HG02852 (cell line): Measurements from ENCODE around the gene GAGE13.
"Not testable (repeated sequence)": the region's sequence is repeated elsewhere in the genome, so short reads cannot be mapped to it uniquely, and the experiment has no call there.

ENCODE experiments used
- ATAC-seq: cut with Tn5 transposase; IDR thresholded peaks from one replicate; pipeline ENCODE4 v1.9.1; 2021; ENCODE audit warnings: mild to moderate bottlenecking, moderate library complexity; ENCODE audit not compliant: unreplicated experiment

GAGE13 gene, protein sequence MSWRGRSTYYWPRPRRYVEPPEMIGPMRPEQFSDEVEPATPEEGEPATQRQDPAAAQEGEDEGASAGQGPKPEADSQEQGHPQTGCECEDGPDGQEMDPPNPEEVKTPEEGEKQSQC

DNA sequence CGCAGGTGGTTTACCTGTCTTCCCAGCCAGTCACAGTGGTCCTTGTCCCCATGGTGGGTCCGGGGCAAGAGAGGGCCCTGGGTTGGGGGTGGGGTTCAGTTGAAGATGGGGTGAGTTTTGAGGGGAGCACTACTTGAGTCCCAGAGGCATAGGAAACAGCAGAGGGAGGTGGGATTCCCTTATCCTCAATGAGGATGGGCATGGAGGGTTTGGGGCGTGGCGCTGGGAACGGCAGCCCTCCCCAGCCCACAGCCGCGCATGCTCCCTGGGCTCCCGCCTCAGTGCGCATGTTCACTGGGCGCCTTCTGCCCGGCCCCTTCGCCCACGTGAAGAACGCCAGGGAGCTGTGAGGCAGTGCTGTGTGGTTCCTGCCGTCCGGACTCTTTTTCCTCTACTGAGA is at the start of gene GAGE13:
GAGE13 (plus strand) TSS at position 301 of the 400 bp plus-strand sequence. CDS start 1,156 bp downstream, outside the sequence.
- ATAC-seq = not testable (repeated sequence)

DNA sequence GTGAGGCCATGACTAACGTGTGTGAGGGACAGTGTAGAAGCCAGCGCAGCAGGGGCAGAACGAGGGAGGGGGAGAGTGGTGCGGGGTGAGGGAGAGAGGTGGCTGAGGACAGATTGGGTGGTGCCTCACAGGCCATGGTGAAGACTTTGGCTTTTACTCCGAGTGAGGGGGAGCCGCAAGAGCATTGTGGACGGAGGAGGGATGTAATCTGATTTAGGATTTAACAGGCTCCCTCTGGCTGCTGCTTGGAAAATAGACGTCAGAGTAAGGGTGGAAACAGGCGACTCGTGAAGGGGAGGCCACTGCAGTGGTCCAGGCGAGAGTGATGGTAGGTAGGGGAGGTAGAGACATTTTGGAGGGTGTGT is 48.8 kb upstream of the GAGE13 start:
- no peak for ATAC-seq

DNA sequence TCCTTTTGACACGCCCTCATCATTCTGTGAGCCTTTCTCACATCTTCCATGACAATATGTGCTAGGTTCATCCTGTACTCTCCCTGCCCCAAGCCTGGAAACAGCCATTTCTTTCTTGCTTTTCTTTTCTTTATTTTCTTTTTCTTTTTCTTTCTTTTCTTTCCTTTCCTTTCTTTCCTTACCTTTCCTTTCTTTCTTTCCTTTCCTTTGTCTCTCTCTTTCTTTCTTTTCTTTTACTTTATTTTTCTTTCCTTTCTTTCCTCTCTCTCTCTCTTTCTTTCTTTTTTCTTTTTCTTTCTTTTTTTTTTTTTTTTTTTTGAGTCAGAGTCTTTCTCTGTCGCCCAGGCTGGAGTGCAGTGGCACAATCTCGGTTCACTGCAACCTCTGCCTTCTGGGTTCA is 47.2 kb upstream of the GAGE13 start:
- ATAC-seq = no peak

DNA sequence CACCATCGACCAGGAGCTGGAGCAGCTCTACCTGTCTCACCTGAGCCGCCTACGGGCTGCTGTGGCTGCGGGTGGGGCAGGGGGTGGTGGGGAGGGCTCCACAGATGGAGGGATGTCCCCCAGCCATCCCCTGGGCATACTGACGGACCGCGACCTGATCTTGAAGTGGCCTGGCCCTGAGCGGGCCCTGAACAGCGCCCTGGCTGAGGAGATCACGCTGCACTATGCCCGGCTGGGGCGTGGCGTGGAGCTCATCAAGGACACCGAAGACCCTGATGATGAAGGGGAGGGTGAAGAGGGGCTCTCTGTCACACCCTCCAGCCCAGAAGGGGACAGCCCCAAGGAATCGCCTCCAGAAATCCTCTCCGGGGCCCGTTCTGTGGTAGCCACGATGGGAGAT is 45.2 kb upstream of the GAGE13 start:
- no peak for ATAC-seq

DNA sequence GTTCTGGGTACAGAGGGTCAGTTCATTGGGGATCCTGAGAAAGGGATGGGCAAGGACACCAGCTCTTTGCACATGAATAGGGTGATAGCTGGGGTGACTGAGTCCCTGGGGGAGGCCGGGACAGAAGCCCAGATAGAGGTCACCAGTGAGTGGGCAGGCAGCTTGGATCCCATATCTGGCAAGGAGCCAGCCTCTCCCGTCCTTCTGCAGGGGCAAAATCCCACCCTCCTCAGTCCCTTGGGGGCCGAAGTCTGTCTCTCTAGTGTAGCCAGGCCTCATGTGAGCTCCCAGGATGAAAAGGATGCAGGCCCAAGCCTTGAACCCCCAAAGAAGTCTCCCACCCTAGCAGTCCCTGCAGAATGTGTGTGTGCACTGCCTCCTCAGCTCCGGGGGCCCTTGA is 44.8 kb upstream of the GAGE13 start:
- no peak for ATAC-seq

DNA sequence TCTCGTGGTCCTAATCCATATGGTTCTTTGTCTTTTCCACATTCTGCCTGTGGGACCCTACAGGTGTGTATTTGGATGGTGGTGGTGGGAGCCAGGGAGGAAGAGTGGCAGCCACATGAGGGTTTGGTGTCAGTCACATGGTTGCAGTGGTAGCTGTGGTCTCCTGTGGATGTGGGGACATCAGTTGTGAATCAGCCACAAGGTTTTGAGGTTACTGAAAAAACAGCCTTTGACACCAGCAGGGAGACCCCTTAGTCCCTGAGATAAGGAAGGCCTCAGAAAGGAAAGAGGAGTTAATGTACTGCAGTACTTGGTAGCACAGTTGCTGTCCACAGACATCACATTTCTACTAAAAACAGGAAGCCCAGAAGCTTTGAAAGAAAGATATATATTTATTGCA is 43.7 kb upstream of the GAGE13 start:
- no peak for ATAC-seq

DNA sequence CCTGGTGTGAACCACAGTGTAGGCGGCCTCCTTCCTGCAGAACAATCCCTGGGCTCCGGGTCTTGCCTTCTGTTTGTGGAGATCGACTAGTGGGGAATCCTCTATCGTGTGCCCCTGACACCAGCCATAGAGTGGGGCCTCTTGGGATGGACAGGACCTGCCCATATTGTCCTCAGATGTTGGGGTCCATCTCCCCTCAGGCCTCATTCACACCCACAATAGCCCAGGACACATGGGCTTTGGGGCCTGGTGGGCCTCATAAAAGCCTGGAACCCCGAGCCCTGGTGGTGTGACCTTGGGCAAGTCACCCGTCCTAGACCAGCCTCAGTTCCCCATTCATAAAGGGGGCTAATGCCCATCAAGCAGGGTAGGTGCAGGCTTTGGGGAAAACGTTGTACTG is 41.2 kb upstream of the GAGE13 start:
- no peak for ATAC-seq

DNA sequence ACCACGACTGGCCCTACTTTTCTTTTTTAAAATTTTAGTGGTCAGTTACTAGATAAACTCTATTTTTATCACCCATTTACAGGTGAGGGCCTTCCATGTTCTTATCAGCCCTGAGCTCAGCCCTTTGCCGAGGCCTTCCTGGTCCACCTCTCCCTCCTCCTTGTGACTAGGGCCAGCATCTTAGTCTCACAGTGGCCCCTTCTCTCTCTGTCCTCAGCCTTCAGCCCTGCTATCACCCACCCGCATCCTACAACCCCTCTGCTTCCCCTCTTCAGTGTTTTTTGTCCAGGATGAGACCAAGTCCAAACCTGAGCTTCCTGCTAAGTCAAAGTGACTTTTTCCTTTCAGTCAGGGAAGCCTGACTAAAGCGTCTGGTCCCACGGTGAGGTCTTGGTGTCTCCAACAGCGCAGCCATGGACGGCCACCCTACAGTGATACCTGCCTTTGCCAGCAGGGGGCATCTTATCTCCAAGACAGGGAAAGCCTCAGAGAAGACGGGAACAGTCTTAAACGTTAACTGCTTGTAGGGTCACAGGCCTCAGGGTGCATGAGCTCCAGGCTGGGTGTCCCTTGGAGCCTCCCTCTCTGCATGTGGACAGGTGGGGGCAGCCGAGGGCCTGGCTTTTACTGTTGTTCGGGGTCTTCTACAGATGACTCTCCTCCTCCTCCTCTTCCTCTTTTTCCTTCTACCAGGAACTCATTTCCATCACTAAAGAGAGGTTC is 39.6 kb upstream of the GAGE13 start:
- ATAC-seq = no peak

DNA sequence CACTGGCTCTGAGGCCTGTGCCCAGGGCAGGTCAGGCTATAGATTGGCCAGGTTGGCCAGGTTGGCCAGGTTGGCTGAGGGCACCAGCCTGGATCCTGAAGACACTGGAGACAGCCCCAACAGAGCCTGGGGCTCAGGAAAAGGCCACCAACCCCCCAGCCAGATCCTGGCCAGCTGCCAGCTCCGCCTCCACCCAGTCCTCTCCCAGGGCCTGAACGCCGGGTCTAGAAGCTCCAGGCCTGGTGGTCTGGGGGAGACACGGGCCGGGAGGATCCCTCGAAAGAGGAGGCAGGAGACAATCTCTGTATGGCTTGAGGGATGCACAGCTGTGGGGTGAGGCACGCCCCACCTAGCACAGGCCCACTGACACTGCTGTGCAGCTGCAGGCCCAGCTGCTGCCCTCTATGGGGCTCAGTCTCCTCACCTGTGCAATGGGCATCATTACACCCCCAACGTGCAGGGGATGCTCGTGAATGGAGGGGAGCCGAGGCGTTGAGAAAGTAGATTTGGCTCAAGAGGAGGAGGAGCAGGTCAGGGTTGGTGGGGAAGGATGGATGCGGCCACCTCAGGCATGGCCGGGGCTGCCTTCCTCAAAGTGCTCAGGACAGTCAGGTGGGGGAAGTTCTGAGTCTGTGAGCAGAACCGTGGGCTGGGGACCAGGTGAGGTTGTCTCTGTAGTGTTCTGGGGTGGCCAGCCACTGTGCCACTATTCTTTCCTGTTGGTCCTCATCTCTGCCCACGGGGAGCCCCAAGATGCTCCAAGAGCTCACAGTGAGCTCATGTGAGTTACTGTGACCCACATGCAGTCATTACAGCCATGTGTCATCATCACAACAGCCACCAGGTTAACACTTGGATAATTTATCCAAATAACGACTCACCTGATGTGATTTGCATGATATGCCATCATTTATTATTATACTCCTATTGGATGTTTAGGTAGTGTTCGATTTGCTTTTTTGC is 38.7 kb upstream of the GAGE13 start:
- no peak for ATAC-seq

DNA sequence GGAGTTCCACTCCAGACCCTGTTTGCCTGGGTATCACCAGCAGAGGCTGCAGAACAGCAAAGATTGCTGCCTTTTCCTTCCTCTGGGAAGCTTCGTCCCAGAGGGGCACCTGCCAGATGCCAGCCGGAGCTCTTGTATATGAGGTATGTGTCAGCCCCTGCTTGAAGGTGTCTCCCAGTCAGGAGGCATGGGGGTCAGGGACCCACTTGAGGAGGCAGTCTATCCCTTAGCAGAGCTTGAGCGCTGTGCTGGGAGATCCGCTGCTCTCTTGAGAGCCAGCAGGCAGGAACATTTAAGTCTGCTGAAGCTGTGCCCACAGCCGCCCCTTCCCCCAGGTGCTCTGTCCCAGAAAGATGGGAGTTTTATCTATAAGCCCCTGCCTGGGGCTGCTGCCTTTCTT is 32.1 kb upstream of the GAGE13 start:
- not testable (repeated sequence) for ATAC-seq

DNA sequence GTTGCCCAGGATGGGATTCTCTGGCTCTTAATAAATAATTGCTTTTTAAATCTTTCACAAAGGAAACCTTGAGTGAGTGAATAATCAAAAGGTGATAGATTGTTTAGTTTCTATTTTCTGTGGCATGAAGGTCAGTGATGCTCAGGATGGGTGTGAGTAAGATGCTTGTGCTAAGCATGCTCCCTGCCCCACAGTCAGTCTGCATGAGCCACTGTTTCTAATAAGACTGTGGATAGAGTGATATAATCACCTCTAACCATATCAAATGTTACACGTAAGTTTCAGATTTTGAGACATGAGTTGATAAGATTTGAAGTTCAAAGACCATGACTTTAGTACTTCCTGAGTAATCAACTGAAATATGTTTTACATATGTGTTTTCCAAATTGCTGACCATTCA is 30.7 kb upstream of the GAGE13 start:
- ATAC-seq = no peak

DNA sequence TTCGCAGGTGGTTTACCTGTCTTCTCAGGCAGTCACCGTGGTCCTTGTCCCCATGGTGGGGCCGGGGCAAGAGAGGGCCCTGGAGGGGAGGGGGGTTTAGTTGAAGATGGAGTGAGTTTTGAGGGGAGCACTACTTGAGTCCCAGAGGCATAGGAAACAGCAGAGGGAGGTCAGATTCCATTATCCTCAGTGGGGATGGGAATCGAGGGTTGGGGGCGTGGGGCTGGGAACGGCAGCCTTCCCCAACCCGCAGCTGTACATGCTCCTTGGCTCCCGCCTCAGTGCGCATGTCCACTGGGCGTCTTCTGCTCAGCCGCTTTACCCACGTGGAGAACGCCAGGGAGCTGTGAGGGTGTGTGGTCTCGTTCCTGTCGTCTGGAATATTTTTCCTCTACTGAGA is 28.0 kb upstream of the GAGE13 start, which contains the start of gene GAGE10:
GAGE10 (plus strand) TSS at position 301 of the 400 bp plus-strand sequence. CDS start 1,214 bp downstream, outside the sequence.
- no peak for ATAC-seq

DNA sequence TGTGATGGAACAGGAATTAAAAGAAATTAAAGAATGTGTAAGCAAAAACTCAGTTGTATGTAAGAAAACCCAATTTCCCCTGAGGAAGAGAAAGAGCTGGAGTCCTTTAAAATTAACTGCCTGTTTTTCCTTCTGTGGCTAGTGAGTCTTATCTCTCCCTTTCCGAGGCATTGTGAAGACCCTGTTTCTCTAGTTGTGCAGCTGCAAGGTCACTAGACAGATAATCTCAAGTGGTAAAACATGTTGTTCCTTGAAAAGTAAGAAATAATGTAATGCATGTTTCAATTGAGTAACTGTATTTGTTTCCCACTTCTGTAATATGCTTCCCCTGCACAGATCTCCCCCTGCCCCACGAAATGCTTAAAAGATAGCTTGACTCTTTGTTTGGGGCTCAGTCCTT is 23.6 kb upstream of the GAGE13 start:
- ATAC-seq = not testable (repeated sequence)

DNA sequence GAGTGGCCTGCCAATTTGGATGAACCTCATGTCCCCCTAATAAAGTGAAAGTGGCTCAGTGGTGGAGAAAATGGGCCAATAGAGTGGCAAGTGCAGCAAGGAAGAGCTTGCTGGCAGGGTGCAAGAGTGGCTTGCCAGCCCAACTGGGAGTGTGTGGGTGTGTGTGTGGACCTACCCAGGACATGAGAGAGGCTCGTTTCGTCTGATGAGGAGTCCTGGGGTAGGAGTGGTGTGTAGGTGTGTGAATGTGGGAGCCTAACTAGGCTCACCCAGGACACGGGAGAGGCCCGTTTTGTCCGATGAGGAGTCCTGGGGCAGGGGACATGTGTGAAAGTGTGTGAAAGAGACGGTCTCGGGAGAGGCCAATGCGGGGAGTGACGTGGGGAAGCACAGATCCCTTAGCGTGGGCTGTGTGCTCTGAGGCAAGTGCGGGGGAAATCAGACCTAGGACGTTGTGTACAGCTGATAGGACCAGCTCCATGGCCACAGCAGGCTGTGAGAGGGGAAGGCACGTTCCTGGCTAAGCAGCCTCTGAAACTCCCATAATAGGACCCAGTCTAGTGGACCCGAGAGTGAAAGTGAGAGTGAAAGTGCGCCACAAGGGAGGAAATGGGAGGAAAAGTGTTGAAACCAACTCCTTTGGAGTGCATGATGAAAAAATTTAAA is 22.6 kb upstream of the GAGE13 start:
- ATAC-seq = no peak

DNA sequence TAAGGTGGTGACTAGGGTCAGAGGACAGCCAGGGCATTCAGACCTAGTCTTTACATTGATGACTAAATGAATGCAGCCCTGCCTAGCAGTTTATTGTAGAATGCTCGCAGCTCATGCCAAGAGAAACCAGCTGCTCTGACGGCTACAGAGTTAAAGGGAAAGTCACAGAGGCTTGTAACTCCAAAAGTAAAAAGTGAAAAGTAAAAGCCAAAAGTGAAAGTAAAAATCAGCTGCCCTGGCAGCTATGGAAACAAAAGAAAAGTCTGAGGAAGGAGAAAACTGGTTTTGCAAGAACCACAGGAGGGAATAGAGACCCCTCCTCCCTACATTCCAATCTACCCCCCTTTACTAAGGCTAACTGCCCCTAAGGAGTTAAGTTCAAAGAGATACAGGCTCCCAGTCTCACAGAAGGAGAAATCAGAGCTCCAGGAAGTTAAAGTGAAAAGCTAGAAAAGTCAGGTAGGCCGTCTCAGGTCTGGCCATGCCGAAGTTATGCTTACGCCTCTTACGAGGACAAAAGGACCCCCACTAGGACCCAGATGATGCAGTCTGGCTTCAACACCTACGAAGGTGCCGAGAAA is 21.9 kb upstream of the GAGE13 start:
- no peak for ATAC-seq

DNA sequence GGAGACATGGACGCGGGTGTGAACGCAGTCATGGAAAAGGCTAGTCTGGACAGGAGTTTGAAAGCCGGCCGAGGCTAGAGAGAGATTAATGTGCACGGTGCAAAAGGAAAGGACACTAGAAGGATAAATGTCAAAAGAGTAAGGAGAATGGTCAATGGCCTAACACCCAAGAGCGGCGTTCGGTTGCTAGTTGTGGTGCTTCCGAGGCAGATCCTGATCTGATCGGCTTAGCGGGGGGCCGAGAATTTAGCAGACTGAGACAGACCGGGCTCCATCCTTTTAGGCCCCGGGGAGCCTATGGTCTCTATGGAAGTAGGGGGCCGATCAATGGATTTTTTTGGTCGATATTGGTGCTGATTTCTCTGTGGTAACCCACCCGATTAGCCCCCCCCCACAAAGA is 21.0 kb upstream of the GAGE13 start:
- no peak for ATAC-seq

DNA sequence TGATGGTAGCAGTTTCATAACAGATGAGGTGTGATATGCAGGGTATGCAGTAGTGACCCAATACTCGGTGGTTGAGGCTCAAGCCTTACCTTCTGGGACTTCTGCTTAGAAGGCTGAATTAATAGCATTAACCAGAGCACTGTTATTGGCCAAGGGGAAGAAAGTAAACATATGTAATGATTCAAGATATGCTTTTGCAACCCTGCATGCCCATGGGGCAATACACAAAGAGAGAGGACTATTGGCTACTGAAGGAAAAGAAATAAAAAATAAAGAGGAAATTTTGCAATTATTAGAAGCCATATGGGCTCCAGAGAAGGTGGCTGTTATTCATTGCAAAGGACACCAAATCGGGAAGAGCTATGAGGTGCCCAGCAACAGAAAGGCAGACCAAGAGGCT is 19.2 kb upstream of the GAGE13 start:
- no peak for ATAC-seq

DNA sequence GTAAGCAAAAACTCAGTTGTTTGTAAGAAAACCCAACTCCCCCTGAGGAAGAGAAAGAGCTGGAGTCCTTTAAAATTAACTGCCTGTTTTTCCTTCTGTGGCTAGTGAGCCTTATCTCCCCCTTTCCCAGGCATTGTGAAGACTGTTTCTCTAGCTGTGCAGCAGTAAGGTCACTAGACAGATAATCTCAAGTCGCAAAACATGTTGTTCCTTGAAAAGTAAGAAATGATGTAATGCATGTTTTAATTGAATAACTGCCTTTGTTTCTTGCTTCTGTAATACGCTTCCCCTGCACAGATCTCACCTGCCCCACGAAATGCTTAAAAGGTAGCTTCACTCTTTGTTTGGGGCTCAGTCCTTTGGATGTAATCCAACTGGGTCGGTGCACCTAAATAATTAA is 15.3 kb upstream of the GAGE13 start:
- ATAC-seq = no peak

DNA sequence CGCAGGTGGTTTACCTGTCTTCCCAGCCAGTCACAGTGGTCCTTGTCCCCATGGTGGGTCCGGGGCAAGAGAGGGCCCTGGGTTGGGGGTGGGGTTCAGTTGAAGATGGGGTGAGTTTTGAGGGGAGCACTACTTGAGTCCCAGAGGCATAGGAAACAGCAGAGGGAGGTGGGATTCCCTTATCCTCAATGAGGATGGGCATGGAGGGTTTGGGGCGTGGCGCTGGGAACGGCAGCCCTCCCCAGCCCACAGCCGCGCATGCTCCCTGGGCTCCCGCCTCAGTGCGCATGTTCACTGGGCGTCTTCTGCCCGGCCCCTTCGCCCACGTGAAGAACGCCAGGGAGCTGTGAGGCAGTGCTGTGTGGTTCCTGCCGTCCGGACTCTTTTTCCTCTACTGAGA is 9.6 kb upstream of the GAGE13 start, which contains the start of gene GAGE12J:
GAGE12J (plus strand) TSS at position 301 of the 400 bp plus-strand sequence. CDS start 1,157 bp downstream, outside the sequence.
- ATAC-seq = not testable (repeated sequence)

DNA sequence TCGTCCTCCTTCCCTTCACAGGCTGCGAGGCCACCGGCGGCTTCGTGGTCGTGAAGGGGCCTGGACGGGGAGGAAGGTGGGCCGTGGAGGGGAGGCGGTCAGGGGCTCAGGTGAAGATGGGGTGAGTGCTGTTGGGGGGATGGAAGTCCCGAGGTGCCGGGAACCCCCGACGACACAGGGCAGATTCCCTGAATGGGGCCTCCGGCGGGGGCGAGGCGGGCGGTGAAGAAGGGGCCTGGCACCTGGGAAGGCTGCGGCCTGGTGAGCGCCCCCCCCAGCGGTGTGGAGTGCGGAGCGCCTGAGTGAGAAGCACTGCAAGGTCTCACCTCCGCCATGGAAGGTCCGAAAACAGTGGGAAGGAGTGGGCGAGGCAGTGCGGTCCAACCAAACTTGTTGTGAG is 9.1 kb upstream of the GAGE13 start:
- ATAC-seq = not testable (repeated sequence)

DNA sequence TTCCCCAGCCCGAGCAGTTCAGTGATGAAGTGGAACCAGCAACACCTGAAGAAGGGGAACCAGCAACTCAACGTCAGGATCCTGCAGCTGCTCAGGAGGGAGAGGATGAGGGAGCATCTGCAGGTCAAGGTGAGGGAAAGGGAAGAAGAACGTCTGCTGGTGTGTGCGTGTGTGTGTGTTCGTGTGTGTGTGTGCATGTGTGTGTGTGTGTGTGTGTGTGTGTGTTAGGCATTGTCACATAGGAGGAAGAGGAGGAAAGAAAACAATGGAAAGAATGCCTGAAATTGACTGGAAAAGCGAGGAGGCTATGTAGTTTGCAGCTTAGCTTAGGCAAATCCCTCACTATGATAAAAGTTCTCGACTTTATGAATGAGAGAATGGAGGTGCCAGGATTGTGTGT is 7.6 kb upstream of the GAGE13 start:
- ATAC-seq = not testable (repeated sequence)
